Heart left ventricle (tissue), 13 donors: ENCODE data around the gene ANXA3.

Experiments
- CTCF ChIP-seq, 12 donors: fragments of 200-600 bp; sonication (generic) in 4 of 12; IDR thresholded peaks; one replicate each; pipeline versions ENCODE4 v1.5.0 to v1.8.0; 2018 to 2022; ENCODE audit warnings: antibody characterized with exemption in 12 of 12, mild to moderate bottlenecking in 5 of 12
- POLR2A ChIP-seq, 2 donors: fragments of 450-650 bp; IDR thresholded peaks; one replicate each; pipeline ENCODE4 v1.6.1; 2017; ENCODE audit warnings: antibody characterized with exemption in 2 of 2, mild to moderate bottlenecking in 2 of 2, moderate library complexity in 2 of 2
- donor health status: ischemic (EF 13 %, LVEDD 7.1; RV severe dilation, severe dysfunction).
- donor health status: DM: no; HTN: yes; CAD: no.
- donor health status: DM: no; HTN: no; CAD: no.
- donor health status: ischemic (EF 25% LVEDD 6.9; RV normal size, moderate dysfunction).
- donor health status: ischemic (EF 25% LVEDD 5.7; RV mildly dilated, moderate dysfunction).
- donor health status: ischemic (EF 35%, LVEDD 5.7; RV mildly dilated, moderate dysfunction).
- donor health status: nonischemic (EF 11% LVEDD 7.7; RV severe dilation, severe dysfunction).
- donor health status: DM: yes; HTN: yes; CAD: no.
- donor health status: PGD.
- donor health status: ischemic (EF 29% LVEDD 5.4; RV normal size, mild dysfunction).
- donor health status: nonischemic (EF 23%, LVEDD 6.1; RV moderate dilation, normal function).

GRCh38 chr4:78553529-78554060 lies 2.0 kb downstream of the ANXA3 start:
- TF ChIP-seq POLR2A (IDR thresholded peaks at IDR 0.05), result peak in 1 of 2 donors; percentile 35
- TF ChIP-seq CTCF (IDR thresholded peaks at IDR 0.05), result no peak
